Neuronal stem cell (in vitro differentiated cells): ENCODE measurements around the gene PCSK2.

Source experiments
- DNase-seq: peaks from one replicate; pipeline ENCODE4 v3.0.0-alpha.2; 2013; ENCODE audit warnings: low spot score
- H2AFZ ChIP-seq: one replicate; pipeline ENCODE4 v1.6.1; 2013; ENCODE audit warnings: mild to moderate bottlenecking, low read length, inconsistent platforms
- H2AK5ac ChIP-seq: 2 replicates; pipeline ENCODE4 v1.6.1; 2013; ENCODE audit warnings: low read depth, mild to moderate bottlenecking, inconsistent platforms, low read length, moderate library complexity, mixed read lengths
- H2BK120ac ChIP-seq: 2 replicates; pipeline ENCODE4 v1.6.1; 2013; ENCODE audit warnings: low read depth, mild to moderate bottlenecking, inconsistent platforms, low read length, moderate library complexity, mixed read lengths
- H2BK12ac ChIP-seq: one replicate; pipeline ENCODE4 v1.6.1; 2013; ENCODE audit warnings: low read length, inconsistent platforms
- H2BK15ac ChIP-seq: 2 replicates; pipeline ENCODE4 v1.6.1; 2013; ENCODE audit warnings: mild to moderate bottlenecking, low read length, inconsistent platforms, mixed read lengths
- H2BK5ac ChIP-seq: one replicate; pipeline ENCODE4 v1.6.1; 2013; ENCODE audit warnings: inconsistent platforms, mild to moderate bottlenecking, low read length, moderate library complexity
- H3K14ac ChIP-seq: one replicate; pipeline ENCODE4 v1.6.1; 2013; ENCODE audit warnings: low read length, inconsistent platforms
- H3K18ac ChIP-seq: 2 replicates; pipeline ENCODE4 v1.6.1; 2013; ENCODE audit warnings: low read length, inconsistent platforms
- H3K23ac ChIP-seq: 2 replicates; pipeline ENCODE4 v1.6.1; 2013; ENCODE audit warnings: low read depth, mild to moderate bottlenecking, mixed read lengths, low read length, inconsistent platforms; ENCODE audit not compliant: poor library complexity
- H3K27ac ChIP-seq: replicated peaks from 3 replicates; pipeline ENCODE4 v1.5.1; 2013; ENCODE audit warnings: low read length, inconsistent platforms
- H3K27me3 ChIP-seq, 3 experiments: 2 replicates each; pipeline ENCODE4 v1.6.1; 2013; ENCODE audit warnings: low read length in 3 of 3, mild to moderate bottlenecking in 2 of 3, inconsistent platforms in 1 of 3, low read depth in 1 of 3, mixed read lengths in 1 of 3, moderate library complexity in 1 of 3; ENCODE audit not compliant: control insufficient read depth in 3 of 3, insufficient read depth in 3 of 3
- H3K36me3 ChIP-seq, 2 donors: replicated peaks in 1 of 2; 2 replicates each; pipeline ENCODE4 v1.6.1; 2013; ENCODE audit warnings: low read length in 2 of 2; ENCODE audit not compliant: control insufficient read depth in 2 of 2, insufficient read depth in 2 of 2
- H3K4ac ChIP-seq: 2 replicates; pipeline ENCODE4 v1.6.1; 2013; ENCODE audit warnings: inconsistent platforms, mild to moderate bottlenecking, low read length, moderate library complexity
- H3K4me1 ChIP-seq, 2 donors: 1 replicate in 1 of 2; 2 replicates in 1 of 2; pipeline ENCODE4 v1.6.1; 2013; ENCODE audit warnings: low read length in 2 of 2, low read depth in 1 of 2; ENCODE audit not compliant: control insufficient read depth in 2 of 2, insufficient read depth in 1 of 2
- H3K4me2 ChIP-seq: one replicate; pipeline ENCODE4 v1.6.1; 2013; ENCODE audit warnings: mild to moderate bottlenecking, low read length, inconsistent platforms; ENCODE audit not compliant: insufficient read depth, poor library complexity, severe bottlenecking
- H3K4me3 ChIP-seq, 2 donors: 2 replicates each; pipeline ENCODE4 v1.5.1; 2013; ENCODE audit warnings: low read length in 2 of 2, mild to moderate bottlenecking in 2 of 2, inconsistent platforms in 1 of 2, moderate library complexity in 1 of 2
- H3K79me1 ChIP-seq: one replicate; pipeline ENCODE4 v1.6.1; 2013; ENCODE audit warnings: low read depth, mild to moderate bottlenecking, inconsistent platforms, low read length, moderate library complexity
- H3K9ac ChIP-seq: one replicate; pipeline ENCODE4 v1.6.1; 2013; ENCODE audit warnings: mild to moderate bottlenecking, low read depth, low read length, inconsistent platforms; ENCODE audit not compliant: poor library complexity
- H3K9me3 ChIP-seq, 2 donors: replicated peaks in 1 of 2; 2 replicates each; pipeline versions ENCODE3 to v1.6.1; 2013; ENCODE audit warnings: low read length in 2 of 2, mild to moderate bottlenecking in 2 of 2, inconsistent platforms in 1 of 2, low read depth in 1 of 2, mixed read lengths in 1 of 2, moderate library complexity in 1 of 2; ENCODE audit not compliant: control insufficient read depth in 2 of 2, insufficient read depth in 1 of 2
- H4K8ac ChIP-seq: one replicate; pipeline ENCODE4 v1.6.1; 2013; ENCODE audit warnings: low read depth, mild to moderate bottlenecking, inconsistent platforms, low read length, moderate library complexity
- H4K91ac ChIP-seq: one replicate; pipeline ENCODE4 v1.6.1; 2013; ENCODE audit warnings: low read length, low read depth, mild to moderate bottlenecking, inconsistent platforms; ENCODE audit not compliant: poor library complexity
- WGBS, 2 donors: extraction: QIAGEN DNeasy Blood & Tissue Kit; methylation state at CpG; one replicate each; pipeline ENCODE4 v1.1.7; 2013; ENCODE audit warnings: missing lambda C conversion rate in 2 of 2, mixed read lengths in 1 of 2; ENCODE audit not compliant: insufficient read length in 2 of 2, insufficient replicate concordance in 1 of 2; ENCODE audit errors: extremely low coverage in 2 of 2; 5-methylcytosine and 5-hydroxymethylcytosine counted together

PCSK2 gene

DNA sequence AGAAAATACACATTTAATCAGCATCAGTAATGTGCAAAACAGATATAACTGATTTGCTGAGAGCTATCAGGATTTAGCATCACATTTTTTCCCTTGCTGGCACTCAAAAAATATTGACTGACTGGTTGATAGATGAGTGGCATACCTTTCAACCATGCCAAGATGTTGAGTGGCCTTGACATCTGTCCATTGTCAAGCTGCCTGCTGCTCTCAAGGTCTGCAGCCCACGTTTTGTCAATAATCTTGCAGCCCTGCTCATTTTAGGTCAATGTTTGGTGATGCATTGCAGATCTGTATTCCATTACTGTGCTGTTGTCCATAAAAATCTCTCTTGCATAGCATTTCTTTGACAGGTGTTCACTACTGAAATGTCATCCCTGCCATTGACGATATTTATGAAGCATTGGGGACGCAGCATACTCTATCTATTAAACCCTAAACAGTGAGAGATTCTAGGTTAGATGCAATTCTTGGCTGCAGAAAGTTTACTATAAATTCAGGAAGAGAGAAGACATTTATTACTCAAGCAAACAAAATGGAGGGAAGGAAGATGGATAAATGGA lies 192.7 kb downstream of the PCSK2 start:
- H3K27ac ChIP-seq, result no peak overlapping the region
- no peak overlapping the region for H2BK120ac ChIP-seq
- H3K9ac ChIP-seq, result no peak overlapping the region
- H3K4me2 ChIP-seq, result no peak overlapping the region
- H3K14ac ChIP-seq, result no peak overlapping the region
- H3K79me1 ChIP-seq, result no peaks in the 10 kb centered on the region
- H2AFZ ChIP-seq, result no peak overlapping the region
- no peaks in the 10 kb centered on the region for H3K36me3 ChIP-seq
- no peak overlapping the region for H3K23ac ChIP-seq
- H3K4me3 ChIP-seq, result no peak overlapping the region
- no peak overlapping the region for H2BK15ac ChIP-seq
- no peak overlapping the region for H4K91ac ChIP-seq
- WGBS, 2 donors, result no CpG with 5 or more reads among the region's 3 CpGs
- H4K8ac ChIP-seq, result no peak overlapping the region
- H3K18ac ChIP-seq, result peak overlapping the region; percentile 5
- no peaks in the 10 kb centered on the region for H3K4me1 ChIP-seq
- no peak for DNase-seq
- no peak overlapping the region for H3K4ac ChIP-seq
- no peak overlapping the region for H2BK5ac ChIP-seq
- no peak overlapping the region for H2AK5ac ChIP-seq
- no peak overlapping the region for H2BK12ac ChIP-seq
- H3K9me3 ChIP-seq, result peaks cover 0 to 2% of the 10 kb centered on the region in 2 donors
- no peaks in the 10 kb centered on the region for H3K27me3 ChIP-seq

DNA sequence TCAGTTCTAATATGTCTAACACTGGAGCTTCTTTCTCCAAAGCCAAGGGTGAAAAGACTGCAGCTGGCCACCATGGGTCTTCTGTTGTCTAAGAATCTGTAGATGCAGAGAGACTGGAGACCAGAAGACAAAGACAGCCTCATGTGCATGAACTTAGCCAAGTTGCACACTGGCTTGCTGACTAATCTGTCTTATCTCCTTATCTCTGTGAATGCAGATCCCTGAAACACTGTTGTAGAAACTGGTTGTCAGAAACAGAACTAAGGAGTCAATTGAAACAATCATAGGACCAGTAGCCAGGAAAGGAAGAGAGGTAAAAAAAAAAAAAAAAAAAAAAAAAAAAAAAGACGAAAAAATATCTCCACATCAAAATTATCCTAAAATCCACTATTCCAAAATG lies 194.7 kb downstream of the PCSK2 start:
- Histone ChIP-seq H3K4me3 (no peak overlapping the region), H2AFZ (no peak overlapping the region), H2AK5ac (no peak overlapping the region), H3K79me1 (no peaks in the 10 kb centered on the region), H4K91ac (no peak overlapping the region), H3K9ac (no peak overlapping the region), H3K4me1 (no peaks in the 10 kb centered on the region), H2BK5ac (no peak overlapping the region), H3K23ac (no peak overlapping the region), H2BK120ac (no peak overlapping the region), H2BK15ac (no peak overlapping the region), H3K4me2 (no peak overlapping the region), H4K8ac (no peak overlapping the region), H3K27me3 (no peaks in the 10 kb centered on the region), H2BK12ac (no peak overlapping the region), H3K18ac (no peak overlapping the region), H3K14ac (no peak overlapping the region), H3K27ac (no peak overlapping the region), H3K4ac (no peak overlapping the region), H3K36me3 (no peaks in the 10 kb centered on the region), H3K9me3 (peaks cover 0 to 4% of the 10 kb centered on the region in 2 donors)
- no peak for DNase-seq
- WGBS, 2 donors, result no CpG with 5 or more reads among the region's 1 CpG

DNA sequence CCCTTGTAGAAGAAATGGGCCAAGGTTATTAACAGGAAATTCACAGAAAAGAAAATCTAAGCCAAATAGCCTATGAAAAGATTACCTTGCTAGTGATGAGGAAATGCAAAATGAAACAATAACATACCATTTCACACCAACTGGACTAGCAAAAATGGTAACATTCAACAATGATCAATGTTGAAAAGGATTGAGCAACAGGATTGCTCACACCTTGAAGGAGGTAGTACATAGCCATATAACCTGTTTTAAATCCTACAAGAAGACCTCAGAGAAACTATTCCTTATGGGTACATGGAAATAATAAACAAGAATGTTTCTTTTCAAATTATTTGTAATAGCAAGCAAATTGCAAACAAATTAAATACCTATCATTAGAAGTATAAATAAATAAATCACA lies 196.9 kb downstream of the PCSK2 start:
- Histone ChIP-seq H2AFZ (no peak overlapping the region), H3K9ac (no peak overlapping the region), H3K36me3 (no peaks in the 10 kb centered on the region), H3K4me1 (no peaks in the 10 kb centered on the region), H2BK12ac (no peak overlapping the region), H2BK120ac (no peak overlapping the region), H4K8ac (no peak overlapping the region), H3K4me2 (no peak overlapping the region), H3K23ac (no peak overlapping the region), H3K4me3 (no peak overlapping the region), H3K27me3 (no peaks in the 10 kb centered on the region), H2BK5ac (no peak overlapping the region), H3K9me3 (peaks cover 0 to 4% of the 10 kb centered on the region in 2 donors), H3K18ac (no peak overlapping the region), H2AK5ac (no peak overlapping the region), H3K14ac (no peak overlapping the region), H3K79me1 (no peaks in the 10 kb centered on the region), H2BK15ac (no peak overlapping the region), H3K4ac (no peak overlapping the region), H4K91ac (no peak overlapping the region), H3K27ac (no peak overlapping the region)
- no peak for DNase-seq

DNA sequence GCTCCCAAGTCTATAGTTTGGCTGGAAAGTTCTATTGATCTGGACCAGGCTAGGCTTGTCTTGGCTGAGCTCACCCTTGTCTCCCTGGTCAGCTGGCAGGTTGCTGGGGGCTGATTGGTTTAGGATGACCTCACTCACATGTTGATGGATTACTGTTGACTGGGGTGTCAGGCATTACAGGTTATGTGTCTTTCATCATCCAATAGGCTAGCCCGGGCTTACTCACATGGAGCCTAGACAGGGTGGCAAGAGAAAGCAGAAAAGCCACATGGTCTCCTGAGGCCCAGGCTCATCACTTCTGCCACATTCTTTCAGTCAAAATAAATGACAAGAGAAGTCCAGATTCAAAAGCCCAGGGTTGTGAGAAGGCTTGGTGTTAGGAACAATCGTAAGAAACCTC lies 200.8 kb downstream of the PCSK2 start:
- Histone ChIP-seq H4K8ac (no peak overlapping the region), H3K4ac (no peak overlapping the region), H3K79me1 (no peaks in the 10 kb centered on the region), H3K36me3 (no peaks in the 10 kb centered on the region), H3K4me1 (no peaks in the 10 kb centered on the region), H3K23ac (no peak overlapping the region), H2AFZ (no peak overlapping the region), H3K18ac (no peak overlapping the region), H2BK120ac (no peak overlapping the region), H3K9ac (no peak overlapping the region), H2AK5ac (no peak overlapping the region), H2BK15ac (no peak overlapping the region), H3K27ac (no peak overlapping the region), H3K9me3 (peaks cover 0 to 2% of the 10 kb centered on the region in 2 donors), H2BK5ac (no peak overlapping the region), H3K14ac (no peak overlapping the region), H2BK12ac (no peak overlapping the region), H3K4me3 (no peak overlapping the region), H3K27me3 (peaks cover 0 to 2% (median 0%) of the 10 kb centered on the region in 3 experiments), H3K4me2 (no peak overlapping the region), H4K91ac (no peak overlapping the region)
- DNase-seq, result no peak
- no CpG with 5 or more reads among the region's 2 CpGs for WGBS, 2 donors
